Adrenal gland (tissue), 12 donors: ENCODE data around the gene RAP1A. TPM values are rescaled to one million over a fixed set of nuclear protein-coding genes. Genes with fewer than 3 reads are reported as not detected.
A peak's percentile ranks its signal among the peaks of the same experiment; 100 is the strongest.

Experiments
- DNase-seq, 7 donors: peaks; one replicate each; pipeline ENCODE4 v3.0.0-alpha.2; 2019 to 2020
- H3K27ac ChIP-seq, 5 donors: fragments of 200-600 bp; sonication (generic) in 4 of 5; 1 replicate in 3 of 5; 2 replicates in 2 of 5; pipeline versions ENCODE4 v1.5.1 to v1.8.0; 2016 to 2020; ENCODE audit warnings: mild to moderate bottlenecking in 1 of 5
- H3K27me3 ChIP-seq: fragments of 200-600 bp; 2 replicates; pipeline ENCODE4 v1.8.0; 2021
- H3K36me3 ChIP-seq, 2 donors: fragments of 200-600 bp; replicated peaks in 1 of 2; 1 replicate in 1 of 2; 2 replicates in 1 of 2; pipeline versions ENCODE4 v1.5.1 to v1.8.0; 2018 to 2022
- H3K4me1 ChIP-seq, 2 donors: fragments of 200-600 bp; replicated peaks in 1 of 2; 1 replicate in 1 of 2; 2 replicates in 1 of 2; pipeline versions ENCODE4 v1.5.1 to v1.8.0; 2018 to 2021
- H3K4me3 ChIP-seq, 4 donors: fragments of 200-600 bp; sonication (generic) in 3 of 4; one replicate each; pipeline ENCODE4 v1.5.1; 2016 to 2018
- H3K9me3 ChIP-seq, 3 donors: fragments of 200-600 bp; sonication (generic) in 1 of 3; replicated peaks in 1 of 3; 1 replicate in 2 of 3; 2 replicates in 1 of 3; pipeline versions ENCODE4 v1.5.1 to v1.8.0; 2016 to 2021
- CTCF ChIP-seq, 6 experiments: fragments of 450-650 bp in 4 of 6; fragments of 200-600 bp in 2 of 6; sonication (generic) in 1 of 6; IDR thresholded peaks; 1 replicate in 5 of 6; 2 replicates in 1 of 6; pipeline versions ENCODE4 v1.5.1 to v1.8.0; 2016 to 2021; ENCODE audit warnings: antibody characterized with exemption in 6 of 6, mild to moderate bottlenecking in 2 of 6, moderate library complexity in 1 of 6
- POLR2A ChIP-seq, 2 donors: fragments of 450-650 bp; IDR thresholded peaks; one replicate each; pipeline ENCODE4 v1.6.1; 2017; ENCODE audit warnings: antibody characterized with exemption in 2 of 2, mild to moderate bottlenecking in 2 of 2, moderate library complexity in 1 of 2
- WGBS, 4 donors: extraction: QIAGEN DNeasy Blood & Tissue Kit in 2 of 4; methylation state at CpG; one replicate each; pipeline versions ENCODE4 v1.1.5 to v1.1.7; 2013 to 2017; 5-methylcytosine and 5-hydroxymethylcytosine counted together
- intact Hi-C, 2 donors: fragments of 100-400 bp; cut with DNase I; formaldehyde crosslinking; loops; one replicate each; pipeline versions ENCODE4 v1.14.1 to v1.15.0; 2022 to 2023
- polyA plus RNA-seq, 3 donors: library from polyadenylated mRNA; stranded (reverse); fragments of 200-250 nt in 2 of 3; fragments of 350-450 nt in 1 of 3; fragmentation: Illumina TruSeq in 1 of 3; extraction: RNeasy Lipid Tissue Mini Kit (QIAGEN cat#74804) in 1 of 3; gene quantifications; one replicate each; pipeline ENCODE4 v1.2.3, GENCODE V29; 2013 to 2014
- total RNA-seq, 9 donors: library from RNA; depleted of rRNA in 4 of 9; stranded (reverse); fragments of >200 nt in 4 of 9; fragments of 120-200 nt in 1 of 9; fragmentation: NEBNext Ultra II Directional in 1 of 9; extraction: Animal tissue kit (Norgen Biotek cat#: 25700) in 1 of 9; gene quantifications; one replicate each; pipeline versions ENCODE4 v1.1.0 to v1.2.4, GENCODE V29; 2013 to 2023
- donor health status: healthy with polysubstance abuse.
- donor health status: Bipolar disorder and iron deficiency.
- donor health status: DM: yes; HTN: yes; CAD: no.
- donor health status: DM: no; HTN: no; CAD: no.
- donor health status: DM: no; HTN: no; CAD: no.
- donor health status: DM: yes; HTN: yes; CAD: no.

The RAP1A gene
- total and polyA plus RNA-seq, 12 donors: 23.1 to 157 (median 60.2) TPM

DNA sequence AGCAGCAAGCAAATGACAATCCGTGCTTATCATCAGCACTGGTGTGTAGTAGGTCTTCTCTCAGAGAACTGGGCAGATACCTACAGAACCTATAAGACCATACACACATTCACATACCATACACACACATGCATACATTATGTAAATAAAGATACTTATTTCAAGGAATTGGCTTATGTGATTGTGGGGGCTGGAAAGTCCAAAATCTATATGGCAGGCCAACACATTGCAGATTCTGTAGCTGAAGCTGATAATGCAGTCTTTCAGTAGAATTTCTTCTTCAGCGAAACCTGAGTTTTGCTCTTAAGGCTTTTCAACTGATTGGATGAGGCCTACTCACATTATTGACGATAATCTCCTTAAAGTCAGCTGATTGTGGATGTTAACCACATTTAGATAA is 24.1 kb downstream of the RAP1A start:
- 98 to 100% (median 98%) methylated on average over 3 of the region's 3 CpGs for WGBS, 4 donors
- H3K4me1 ChIP-seq: peaks cover 4 to 12% of the 10 kb centered on the region in 2 donors
- no peak overlapping the region for H3K27ac ChIP-seq
- no peak for TF ChIP-seq POLR2A (IDR thresholded peaks at IDR 0.05)
- TF ChIP-seq CTCF (IDR thresholded peaks at IDR 0.05): no peak
- H3K36me3 ChIP-seq: no peaks in the 10 kb centered on the region
- no peaks in the 10 kb centered on the region for H3K9me3 ChIP-seq
- no peaks in the 10 kb centered on the region for H3K27me3 ChIP-seq
- no peak overlapping the region for H3K4me3 ChIP-seq
- intact Hi-C loops: no loop called here
- DNase-seq: no peak

DNA sequence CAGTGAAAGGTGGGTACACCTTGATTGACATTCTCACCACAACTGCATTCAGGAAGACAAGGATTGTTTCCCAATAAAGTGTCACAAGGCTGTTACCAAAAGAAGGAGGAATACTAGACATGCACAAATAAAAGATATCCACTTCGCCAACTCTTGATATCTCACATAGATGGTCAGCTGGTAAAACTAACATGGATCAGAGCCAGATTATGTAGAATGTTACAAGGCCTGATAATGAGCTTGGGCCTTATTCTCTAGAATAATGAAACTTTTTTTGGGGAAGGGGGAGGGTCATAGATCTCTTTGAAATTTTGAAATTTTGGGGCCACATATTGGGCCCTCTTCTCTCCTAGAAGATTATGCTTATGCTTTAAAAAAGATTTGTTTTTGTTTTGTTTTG is 24.9 kb downstream of the RAP1A start:
- TF ChIP-seq POLR2A (IDR thresholded peaks at IDR 0.05) (no peak), CTCF (IDR thresholded peaks at IDR 0.05) (no peak)
- intact Hi-C loops: no loop called here
- 95 to 100% (median 98%) methylated on average over 1 of the region's 1 CpG for WGBS, 4 donors
- Histone ChIP-seq H3K4me1 (peaks cover 5 to 8% of the 10 kb centered on the region in 2 donors), H3K27ac (no peak overlapping the region), H3K36me3 (no peaks in the 10 kb centered on the region), H3K9me3 (no peaks in the 10 kb centered on the region), H3K27me3 (no peaks in the 10 kb centered on the region), H3K4me3 (no peak overlapping the region)
- no peak for DNase-seq

DNA sequence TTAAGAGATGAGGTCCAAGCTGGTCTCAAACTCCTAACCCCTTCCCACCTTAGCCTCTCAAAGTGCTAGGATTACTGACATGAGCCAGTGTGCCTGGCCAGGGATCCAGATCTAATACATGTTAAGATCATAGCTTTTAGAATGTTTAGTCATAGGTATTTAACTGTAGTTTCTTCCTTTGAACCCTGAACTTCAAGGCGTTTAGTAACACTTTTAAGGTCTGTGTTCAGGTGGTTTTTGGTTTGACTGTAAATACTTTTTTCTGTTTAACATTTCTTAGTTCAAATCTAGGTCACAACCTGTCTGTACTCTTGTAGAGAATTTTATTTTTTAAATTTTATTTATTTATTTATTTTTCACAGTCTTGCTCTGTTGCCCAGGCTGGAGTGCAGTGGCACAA is 28.1 kb downstream of the RAP1A start:
- no peak overlapping the region for H3K4me3 ChIP-seq
- H3K4me1 ChIP-seq: peaks cover 5 to 16% of the 10 kb centered on the region in 2 donors
- H3K27ac ChIP-seq: no peak overlapping the region
- no peaks in the 10 kb centered on the region for H3K36me3 ChIP-seq
- no peaks in the 10 kb centered on the region for H3K27me3 ChIP-seq
- no peak for DNase-seq
- H3K9me3 ChIP-seq: no peaks in the 10 kb centered on the region
- 82 to 95% (median 88%) methylated on average over 1 of the region's 1 CpG for WGBS, 4 donors
- TF ChIP-seq CTCF (IDR thresholded peaks at IDR 0.05) (no peak), POLR2A (IDR thresholded peaks at IDR 0.05) (no peak)
- intact Hi-C loops: no loop called here

GRCh38 chr1:111648806-111649205 is 29.2 kb downstream of the RAP1A start:
- H3K4me1 ChIP-seq: peaks cover 5 to 16% of the 10 kb centered on the region in 2 donors

More at GRCh38 chr1:111648806-111649205, 29.2 kb downstream of the RAP1A start:
- Histone ChIP-seq H3K9me3 (no peaks in the 10 kb centered on the region), H3K36me3 (no peaks in the 10 kb centered on the region), H3K27ac (peak overlapping the region in 2 of 5 donors; percentile 21 to 42), H3K4me3 (no peak overlapping the region), H3K27me3 (no peaks in the 10 kb centered on the region)
- 52 to 64% (median 60%) methylated on average over 5 to 7 of the region's 7 CpGs for WGBS, 4 donors
- intact Hi-C loops: no loop called here
- DNase-seq: peak; percentile 50 to 83 (median 66)
- TF ChIP-seq CTCF (IDR thresholded peaks at IDR 0.05) (no peak), POLR2A (IDR thresholded peaks at IDR 0.05) (no peak)
